WI38 (cell line): ENCODE data around the gene INSC.

Experiments
- H3K4me3 ChIP-seq: 2 replicates; pipeline ENCODE4 v1.5.1; 2011; ENCODE audit warnings: low read depth, mild to moderate bottlenecking, control low read depth, low read length
- TF ChIP-seq, protein P1 (sequence below): IDR thresholded peaks from 2 replicates; pipeline ENCODE4 v1.5.1; 2012; ENCODE audit warnings: low read depth, mild to moderate bottlenecking, control low read depth, low read length

The INSC gene

DNA sequence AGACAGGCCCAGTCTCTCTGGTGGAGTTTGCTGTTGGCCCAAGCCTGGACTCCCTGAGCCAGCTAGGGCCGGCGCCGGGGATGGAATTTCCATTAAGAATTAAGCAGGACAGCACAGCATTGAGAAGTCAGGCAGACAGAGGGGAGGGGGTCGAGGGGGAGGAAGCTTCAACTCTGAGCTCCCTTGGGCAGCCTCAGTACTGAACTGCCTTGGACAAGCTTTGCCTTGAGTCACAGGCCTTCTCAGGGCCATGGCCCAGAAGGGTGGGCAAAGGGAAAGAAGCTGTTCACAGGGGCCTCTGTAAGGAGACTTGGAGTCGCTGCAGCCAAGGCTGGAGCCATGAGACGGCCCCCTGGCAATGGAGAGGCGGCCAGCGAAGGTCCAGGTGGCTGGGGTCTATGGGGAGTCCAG is 2.6 kb upstream of the INSC start:
- TF ChIP-seq, protein P1, sequence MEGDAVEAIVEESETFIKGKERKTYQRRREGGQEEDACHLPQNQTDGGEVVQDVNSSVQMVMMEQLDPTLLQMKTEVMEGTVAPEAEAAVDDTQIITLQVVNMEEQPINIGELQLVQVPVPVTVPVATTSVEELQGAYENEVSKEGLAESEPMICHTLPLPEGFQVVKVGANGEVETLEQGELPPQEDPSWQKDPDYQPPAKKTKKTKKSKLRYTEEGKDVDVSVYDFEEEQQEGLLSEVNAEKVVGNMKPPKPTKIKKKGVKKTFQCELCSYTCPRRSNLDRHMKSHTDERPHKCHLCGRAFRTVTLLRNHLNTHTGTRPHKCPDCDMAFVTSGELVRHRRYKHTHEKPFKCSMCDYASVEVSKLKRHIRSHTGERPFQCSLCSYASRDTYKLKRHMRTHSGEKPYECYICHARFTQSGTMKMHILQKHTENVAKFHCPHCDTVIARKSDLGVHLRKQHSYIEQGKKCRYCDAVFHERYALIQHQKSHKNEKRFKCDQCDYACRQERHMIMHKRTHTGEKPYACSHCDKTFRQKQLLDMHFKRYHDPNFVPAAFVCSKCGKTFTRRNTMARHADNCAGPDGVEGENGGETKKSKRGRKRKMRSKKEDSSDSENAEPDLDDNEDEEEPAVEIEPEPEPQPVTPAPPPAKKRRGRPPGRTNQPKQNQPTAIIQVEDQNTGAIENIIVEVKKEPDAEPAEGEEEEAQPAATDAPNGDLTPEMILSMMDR, result no peak
- H3K4me3 ChIP-seq, result no peak overlapping the region

DNA sequence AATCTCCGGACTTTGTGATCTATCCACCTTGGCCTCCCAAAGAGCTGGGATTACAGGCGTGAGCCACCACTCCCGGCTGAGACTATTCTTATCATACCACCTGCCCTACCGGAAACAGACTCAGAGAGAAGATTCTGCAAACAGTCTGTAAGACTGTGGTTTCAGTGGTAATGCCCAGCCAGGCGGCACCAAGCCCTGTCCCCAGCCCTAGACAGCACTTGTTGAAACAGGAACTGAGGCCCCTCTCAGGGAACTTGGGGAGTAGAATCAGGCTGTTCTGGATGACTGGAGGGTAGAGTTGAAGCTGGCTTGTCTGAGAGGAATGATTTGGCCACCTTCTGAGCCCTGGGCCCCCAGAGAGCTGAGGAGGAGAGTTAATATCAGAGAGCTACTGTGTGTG is 1.3 kb upstream of the INSC start:
- no peak overlapping the region for H3K4me3 ChIP-seq
- TF ChIP-seq, protein P1, result no peak

DNA sequence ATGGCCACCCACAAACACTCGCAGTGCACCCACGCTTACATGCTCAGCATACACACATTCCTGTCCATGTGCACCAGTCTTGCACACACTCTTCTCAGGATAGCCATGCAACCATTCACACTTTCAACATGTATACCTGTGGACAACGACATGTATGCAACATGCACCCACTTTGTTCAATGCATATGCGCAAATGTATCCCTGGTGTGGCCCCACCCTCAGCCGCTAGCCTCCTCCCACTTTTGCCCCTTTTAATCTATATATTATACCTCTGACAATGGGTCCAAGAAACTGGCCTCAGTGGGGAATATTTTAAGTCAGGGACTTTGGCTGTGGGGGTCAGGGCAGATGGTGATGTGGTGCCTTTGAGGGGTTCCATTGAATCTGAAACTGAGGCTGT is 963 bp downstream of the INSC start:
- TF ChIP-seq, protein P1, result no peak
- H3K4me3 ChIP-seq, result no peak overlapping the region

DNA sequence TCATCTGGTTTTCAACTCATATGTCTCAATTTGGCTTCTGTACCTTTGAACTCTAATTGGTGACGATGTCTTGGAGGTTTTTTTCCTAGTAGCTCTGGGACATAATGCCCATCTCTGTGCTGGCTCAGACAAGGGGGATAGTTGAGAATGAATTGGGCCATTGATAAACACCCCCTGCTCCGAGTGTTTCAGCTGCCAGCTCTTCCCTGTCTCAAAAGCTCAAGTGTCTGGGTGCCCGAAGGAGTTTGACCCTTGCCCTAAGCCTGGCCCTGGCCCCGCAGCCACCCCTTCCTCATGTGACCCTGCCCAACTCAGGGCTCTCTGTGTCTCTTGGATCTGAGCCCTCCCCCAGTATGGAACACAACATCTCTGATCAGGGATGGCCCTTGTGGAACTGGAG is 3.0 kb downstream of the INSC start:
- no peak overlapping the region for H3K4me3 ChIP-seq
- TF ChIP-seq, protein P1, result no peak

DNA sequence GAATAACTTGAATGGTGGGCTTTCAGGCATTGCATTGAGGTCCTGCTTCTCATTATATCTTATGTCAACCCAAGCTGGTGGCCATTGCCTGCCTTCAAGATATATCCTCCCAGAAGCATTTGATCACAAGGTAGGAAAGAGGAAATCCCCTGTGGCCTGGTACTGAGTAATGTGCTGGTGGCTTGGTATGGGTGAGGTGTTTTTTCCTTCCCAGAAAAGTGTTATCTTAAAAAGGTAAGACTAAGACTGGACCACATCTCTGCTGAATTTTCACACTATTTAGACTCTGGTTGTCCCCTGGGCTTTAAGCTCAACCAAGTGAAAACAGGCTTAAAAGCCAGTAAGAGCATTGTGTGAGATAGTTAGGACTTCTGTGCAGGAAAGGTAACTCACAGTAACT is 3.7 kb downstream of the INSC start:
- TF ChIP-seq, protein P1, result no peak
- no peak overlapping the region for H3K4me3 ChIP-seq

DNA sequence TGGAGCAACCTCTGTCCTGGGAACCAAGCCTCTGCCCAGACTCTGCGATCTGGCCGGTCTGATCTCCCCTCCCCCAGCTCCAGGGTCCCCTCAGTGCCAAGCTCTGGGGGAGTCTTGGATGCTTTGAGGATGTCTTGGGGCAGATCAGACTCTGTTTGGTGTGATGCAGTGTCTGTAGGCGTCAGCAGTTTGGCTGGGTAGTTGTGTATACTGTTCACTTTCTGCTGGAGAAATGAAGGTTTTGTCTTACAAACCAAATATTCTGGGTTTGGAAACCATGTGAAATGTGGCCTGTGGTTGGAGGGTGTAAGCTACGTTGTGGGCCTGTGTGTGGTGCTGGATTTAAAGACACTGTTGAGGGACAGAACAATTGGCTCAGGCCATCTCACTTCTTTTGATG is 4.6 kb downstream of the INSC start:
- TF ChIP-seq, protein P1, result no peak
- H3K4me3 ChIP-seq, result no peak overlapping the region

DNA sequence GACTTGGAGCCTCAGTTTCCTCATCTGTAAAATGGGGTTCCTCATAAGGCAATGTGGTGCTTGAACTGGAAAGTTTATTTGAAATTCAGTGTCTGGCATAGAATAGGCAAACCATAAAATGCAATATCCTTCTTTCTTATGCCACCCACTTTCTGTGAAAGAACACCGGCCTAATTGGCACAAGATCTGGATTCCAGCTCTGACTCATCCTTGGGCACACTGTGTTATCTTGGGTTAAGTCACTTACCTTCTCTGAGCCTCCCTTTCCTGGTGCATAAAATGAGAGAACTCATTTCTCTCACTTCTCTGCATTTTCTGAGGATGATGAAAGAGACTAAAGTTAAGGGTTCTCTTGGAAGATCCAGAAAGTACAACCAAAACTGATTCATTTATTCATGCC is 5.1 kb downstream of the INSC start:
- TF ChIP-seq, protein P1, result no peak
- no peak overlapping the region for H3K4me3 ChIP-seq
